ENCODE data around the gene WBP2.

WBP2 gene

GRCh38 chr17:75855310-75856061 is at the start of gene WBP2:
Gene WBP2 (minus strand): TSS chr17:75855335. CDS start chr17:75855297, 38 bp downstream.
- no peak within 1 kb of the TSS for H3K4me3 Mint-ChIP-seq
- H3K4me1 Mint-ChIP-seq: peaks cover 20% of the 10 kb centered on the region
- peak; percentile 96 for DNase-seq
- TF ChIP-seq CTCF (IDR thresholded peaks at IDR 0.05): no peak
- H3K9me3 Mint-ChIP-seq: no peaks in the 10 kb centered on the region
- H3K27ac Mint-ChIP-seq: peak within 1 kb of the TSS; percentile 86
- H3K36me3 Mint-ChIP-seq (ENCODE audit: low read depth): peaks cover 8% of the 10 kb centered on the region
- H3K27me3 Mint-ChIP-seq (ENCODE audit: low read depth, poor library complexity): peaks cover 4% of the 10 kb centered on the region

DNA sequence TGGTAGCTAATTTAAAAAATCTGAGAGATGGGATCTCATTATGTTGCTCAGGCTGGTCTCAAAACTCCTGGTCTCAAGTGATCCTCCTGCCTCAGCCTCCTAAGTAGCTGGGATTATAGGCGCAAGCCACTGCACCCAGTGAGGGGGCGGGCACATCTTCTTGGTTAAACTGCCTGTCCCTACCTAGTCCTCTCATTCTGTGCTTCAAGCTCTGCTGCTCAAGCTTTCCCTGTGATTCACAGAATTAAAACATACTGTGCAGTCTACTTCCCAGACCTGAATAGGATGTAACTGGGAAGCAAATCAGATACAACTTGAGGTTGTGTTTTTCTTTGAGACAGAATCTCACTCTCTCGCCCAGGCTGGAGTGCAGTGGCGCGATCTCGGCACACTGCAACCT is 47.3 kb upstream of the WBP2 start:
- Mint-ChIP-seq H3K27me3 (ENCODE audit: low read depth, poor library complexity) (no peaks in the 10 kb centered on the region), H3K4me3 (no peak overlapping the region), H3K9me3 (no peaks in the 10 kb centered on the region), H3K4me1 (peaks cover 11% of the 10 kb centered on the region), H3K27ac (no peak overlapping the region), H3K36me3 (ENCODE audit: low read depth) (peaks cover 18% of the 10 kb centered on the region)
- no peak for DNase-seq
- TF ChIP-seq CTCF (IDR thresholded peaks at IDR 0.05): no peak

- no peaks in the 10 kb centered on the region for H3K9me3 Mint-ChIP-seq
- DNase-seq: no peak
- no peaks in the 10 kb centered on the region for H3K27me3 Mint-ChIP-seq (ENCODE audit: low read depth, poor library complexity)
- H3K36me3 Mint-ChIP-seq (ENCODE audit: low read depth): peaks cover 18% of the 10 kb centered on the region
- no peak overlapping the region for H3K27ac Mint-ChIP-seq
- H3K4me3 Mint-ChIP-seq: no peak overlapping the region
- H3K4me1 Mint-ChIP-seq: peaks cover 14% of the 10 kb centered on the region
- TF ChIP-seq CTCF (IDR thresholded peaks at IDR 0.05): no peak
Observed at GRCh38 chr17:75901727-75902126, 46.6 kb upstream of the WBP2 start.

DNA sequence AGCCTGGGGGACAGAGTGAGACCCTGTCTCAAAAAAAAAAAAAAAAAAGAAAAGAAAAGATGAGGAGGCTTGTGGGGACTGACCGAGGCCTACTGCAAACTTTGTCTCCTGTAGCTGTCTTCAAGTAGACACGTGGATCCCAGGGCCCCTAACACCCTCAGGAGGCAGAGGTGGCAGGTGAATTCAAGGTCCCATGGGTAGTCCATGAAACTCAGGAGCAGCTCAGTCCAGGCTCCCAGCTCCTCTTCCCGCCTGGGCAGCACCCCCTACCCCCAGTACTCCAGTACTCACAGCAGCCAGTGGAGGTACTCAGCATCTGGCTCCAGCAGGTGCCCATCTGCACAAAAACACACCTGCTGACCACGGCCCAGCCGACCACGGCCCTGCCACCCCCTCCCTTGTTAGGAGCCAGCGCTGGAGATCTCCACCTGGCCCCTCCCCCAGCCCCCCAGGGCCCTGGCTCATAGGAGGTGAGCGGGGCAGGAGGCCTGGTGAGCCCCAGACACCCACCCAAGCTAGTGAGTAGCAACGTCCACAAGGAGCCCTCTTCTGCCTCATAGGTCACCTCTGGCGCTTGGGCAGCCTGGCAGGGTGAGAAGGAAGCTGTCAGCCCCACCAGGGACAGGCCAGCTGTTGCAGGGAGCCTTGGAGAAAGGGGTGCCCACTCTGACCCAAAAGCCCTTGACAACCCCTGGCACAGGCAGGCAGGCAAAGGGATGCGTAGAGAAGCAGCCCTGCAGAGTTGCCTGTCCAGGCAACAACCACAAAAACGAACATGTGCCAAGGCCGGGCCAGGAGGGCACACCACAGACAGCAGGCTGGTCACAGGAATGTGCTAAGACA is 45.8 kb upstream of the WBP2 start:
- Mint-ChIP-seq H3K4me3 (no peak overlapping the region), H3K4me1 (peaks cover 14% of the 10 kb centered on the region), H3K36me3 (ENCODE audit: low read depth) (peaks cover 18% of the 10 kb centered on the region), H3K9me3 (no peaks in the 10 kb centered on the region), H3K27ac (no peak overlapping the region), H3K27me3 (ENCODE audit: low read depth, poor library complexity) (no peaks in the 10 kb centered on the region)
- TF ChIP-seq CTCF (IDR thresholded peaks at IDR 0.05): no peak
- no peak for DNase-seq

GRCh38 chr17:75899767-75900468 is 44.8 kb upstream of the WBP2 start:
- no peak for DNase-seq
- no peaks in the 10 kb centered on the region for H3K9me3 Mint-ChIP-seq
- no peaks in the 10 kb centered on the region for H3K27me3 Mint-ChIP-seq (ENCODE audit: low read depth, poor library complexity)
- no peak for TF ChIP-seq CTCF (IDR thresholded peaks at IDR 0.05)
- H3K4me3 Mint-ChIP-seq: no peak overlapping the region
- H3K36me3 Mint-ChIP-seq (ENCODE audit: low read depth): peaks cover 18% of the 10 kb centered on the region
- H3K4me1 Mint-ChIP-seq: peaks cover 23% of the 10 kb centered on the region
- no peak overlapping the region for H3K27ac Mint-ChIP-seq

Measured in nephron progenitor cell (in vitro differentiated cells).